LNCAP (cell line): ENCODE data around the gene INPP5A.

Source experiments
- TF ChIP-seq, protein P1 (sequence below): fragments of 450-650 bp; IDR thresholded peaks from 2 replicates; pipeline ENCODE4 v1.5.1; 2017; ENCODE audit warnings: mild to moderate bottlenecking

INPP5A gene

GRCh38 chr10:132593389-132593788 is 55.8 kb downstream of the INPP5A start:
- TF ChIP-seq, protein P1, sequence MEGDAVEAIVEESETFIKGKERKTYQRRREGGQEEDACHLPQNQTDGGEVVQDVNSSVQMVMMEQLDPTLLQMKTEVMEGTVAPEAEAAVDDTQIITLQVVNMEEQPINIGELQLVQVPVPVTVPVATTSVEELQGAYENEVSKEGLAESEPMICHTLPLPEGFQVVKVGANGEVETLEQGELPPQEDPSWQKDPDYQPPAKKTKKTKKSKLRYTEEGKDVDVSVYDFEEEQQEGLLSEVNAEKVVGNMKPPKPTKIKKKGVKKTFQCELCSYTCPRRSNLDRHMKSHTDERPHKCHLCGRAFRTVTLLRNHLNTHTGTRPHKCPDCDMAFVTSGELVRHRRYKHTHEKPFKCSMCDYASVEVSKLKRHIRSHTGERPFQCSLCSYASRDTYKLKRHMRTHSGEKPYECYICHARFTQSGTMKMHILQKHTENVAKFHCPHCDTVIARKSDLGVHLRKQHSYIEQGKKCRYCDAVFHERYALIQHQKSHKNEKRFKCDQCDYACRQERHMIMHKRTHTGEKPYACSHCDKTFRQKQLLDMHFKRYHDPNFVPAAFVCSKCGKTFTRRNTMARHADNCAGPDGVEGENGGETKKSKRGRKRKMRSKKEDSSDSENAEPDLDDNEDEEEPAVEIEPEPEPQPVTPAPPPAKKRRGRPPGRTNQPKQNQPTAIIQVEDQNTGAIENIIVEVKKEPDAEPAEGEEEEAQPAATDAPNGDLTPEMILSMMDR = no peak

GRCh38 chr10:132593900-132594876 is 56.6 kb downstream of the INPP5A start:
- TF ChIP-seq, protein P1 = no peak

- TF ChIP-seq, protein P1 = no peak
These were observed 57.4 kb downstream of the INPP5A start for GRCh38 chr10:132595021-132595420.

- TF ChIP-seq, protein P1 = no peak
These were observed 58.3 kb downstream of the INPP5A start for GRCh38 chr10:132595854-132596253.

DNA sequence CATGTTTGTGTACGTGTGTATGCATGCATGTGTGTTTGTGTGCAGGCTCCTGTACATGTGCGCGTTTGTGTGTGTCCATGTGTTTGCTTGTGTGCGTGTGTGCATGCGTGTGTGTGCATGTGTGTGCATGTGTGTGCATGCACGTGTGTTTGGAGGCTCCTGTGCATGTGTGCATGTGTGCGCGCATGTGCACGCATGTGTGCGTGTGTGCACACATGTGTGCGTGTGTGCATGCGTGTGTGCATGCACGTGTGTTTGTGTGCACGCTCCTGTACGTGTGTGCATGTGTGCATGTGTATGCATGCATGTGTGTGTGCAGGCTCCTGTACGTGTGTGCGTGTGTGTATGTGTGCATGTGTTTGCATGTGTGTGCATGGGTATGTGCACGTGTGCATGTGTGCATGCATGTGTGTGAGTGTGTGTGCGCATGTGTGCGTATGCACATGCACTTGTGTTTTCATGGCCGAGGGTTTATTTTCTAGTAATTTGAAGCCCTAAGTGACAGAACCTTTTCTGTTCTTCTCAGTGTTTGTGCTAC is 59.2 kb downstream of the INPP5A start:
- TF ChIP-seq, protein P1 = no peak

GRCh38 chr10:132597654-132598053 is 60.1 kb downstream of the INPP5A start:
- TF ChIP-seq, protein P1 = no peak

DNA sequence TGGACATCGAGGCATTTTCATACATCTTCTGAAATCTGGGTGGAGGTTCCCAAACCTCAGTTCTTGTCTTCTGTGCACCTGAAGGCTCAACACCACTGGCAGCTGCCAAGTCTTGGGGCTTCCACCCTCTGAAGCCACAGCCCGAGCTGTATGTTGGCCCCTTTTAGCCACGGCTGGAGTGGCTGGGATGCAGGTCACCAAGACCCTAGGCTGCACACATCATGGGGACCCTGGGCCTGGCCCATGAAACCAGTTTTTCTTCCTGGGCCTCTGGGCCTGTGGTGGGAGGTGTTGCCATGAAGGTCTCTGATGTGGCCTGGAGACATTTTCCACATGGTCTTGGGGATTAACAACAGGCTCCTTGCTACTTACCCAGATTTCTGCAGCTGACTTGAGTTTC is 62.1 kb downstream of the INPP5A start:
- TF ChIP-seq, protein P1 = no peak
